Inflammatory macrophage (primary cell): Measurements from ENCODE around the gene LRRC75A.

Experiments used
- DNase-seq, 2 donors: peaks; one replicate each; pipeline ENCODE4 v3.0.0-alpha.2; 2020 to 2022

The LRRC75A gene

GRCh38 chr17:16492613-16493530, 879 bp upstream of the LRRC75A start:
- no peak for DNase-seq

GRCh38 chr17:16491131-16491702, 776 bp downstream of the LRRC75A start:
- DNase-seq, result no peak

- DNase-seq, result no peak
These were observed 2.6 kb downstream of the LRRC75A start for GRCh38 chr17:16489431-16489830.

DNA sequence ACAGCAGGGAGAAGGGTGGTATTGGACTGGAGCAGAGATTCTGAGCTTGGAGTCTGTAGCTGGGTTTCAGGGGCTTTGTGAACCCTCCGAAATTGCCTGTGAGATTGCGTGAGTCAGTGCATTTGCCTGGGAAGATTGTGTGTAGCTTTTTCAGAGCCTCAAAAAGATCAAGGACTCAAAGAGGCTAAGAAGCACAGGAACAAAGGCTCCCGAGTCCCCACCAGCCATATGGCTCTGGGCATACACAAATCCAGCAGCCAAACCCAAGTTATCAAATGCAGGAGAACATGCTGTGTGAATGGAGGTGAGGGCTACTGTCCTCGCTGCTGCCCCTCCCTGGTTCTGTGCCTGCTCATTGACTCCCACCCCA, 3.0 kb downstream of the LRRC75A start:
- DNase-seq, result no peak

GRCh38 chr17:16488186-16488967, 3.6 kb downstream of the LRRC75A start:
- DNase-seq, result no peak

GRCh38 chr17:16486373-16487250, 5.4 kb downstream of the LRRC75A start:
- DNase-seq, result no peak

DNA sequence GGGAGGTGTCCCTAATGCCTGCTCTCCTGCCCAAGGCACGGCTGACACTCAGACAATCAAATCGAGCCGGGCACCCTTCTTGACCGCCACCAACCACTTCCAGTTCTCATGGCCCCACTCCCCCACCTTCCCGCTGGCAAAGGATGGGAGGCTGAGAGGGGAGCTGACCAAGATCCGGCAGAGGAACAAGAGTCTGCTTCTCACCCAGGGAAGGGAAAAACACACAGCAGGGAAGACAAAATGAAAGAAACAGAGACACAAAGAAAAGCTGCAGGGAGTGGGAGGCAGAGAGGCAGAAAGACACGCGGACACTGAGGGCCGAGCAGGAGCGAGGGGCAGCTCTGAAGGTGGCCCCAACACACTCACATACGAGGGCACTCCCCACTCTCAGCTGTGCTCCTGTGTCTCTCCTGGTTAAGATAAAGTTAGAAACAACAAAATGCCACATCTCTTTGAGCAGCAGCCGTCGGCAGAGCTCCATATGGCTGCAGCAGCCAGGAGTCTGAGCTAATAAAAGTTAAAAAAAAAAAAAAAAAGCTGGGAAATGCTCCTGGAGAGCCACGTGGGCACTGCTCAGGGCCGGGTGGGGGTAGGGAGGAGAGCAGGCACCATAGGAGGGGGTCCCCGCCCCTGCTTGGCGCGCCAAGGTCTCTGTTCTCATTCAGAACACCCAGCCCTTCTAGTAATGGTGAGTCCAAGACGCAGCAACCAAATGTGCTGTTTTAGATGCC, 7.4 kb downstream of the LRRC75A start:
- DNase-seq, result no peak

- no peak for DNase-seq
These were observed 8.9 kb downstream of the LRRC75A start for GRCh38 chr17:16483021-16483645.

DNA sequence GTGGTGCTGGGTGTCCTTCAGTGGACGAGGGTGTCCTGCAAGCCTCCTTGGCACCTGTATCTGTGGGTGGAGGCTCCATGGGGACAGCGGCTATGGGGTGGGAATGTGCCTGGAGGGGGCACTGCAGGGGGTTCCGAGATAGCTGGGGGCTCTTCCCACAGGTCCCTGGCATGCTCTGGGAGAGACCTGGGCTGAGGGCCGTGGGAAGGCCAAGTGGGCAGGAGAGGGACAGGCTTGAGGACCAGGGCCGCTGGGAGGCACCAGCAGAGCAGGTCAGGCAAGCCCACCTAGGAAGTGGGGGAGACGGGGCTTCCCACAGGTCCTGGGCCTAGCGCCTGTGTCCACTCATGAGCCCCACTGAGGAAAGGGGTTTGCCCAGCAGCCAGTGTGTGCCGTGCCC, 9.7 kb downstream of the LRRC75A start:
- DNase-seq, result no peak

- no peak for DNase-seq
These were observed 11.0 kb downstream of the LRRC75A start for GRCh38 chr17:16480995-16481394.

- DNase-seq, result no peak
These were observed 12.7 kb downstream of the LRRC75A start for GRCh38 chr17:16479264-16479663.

DNA sequence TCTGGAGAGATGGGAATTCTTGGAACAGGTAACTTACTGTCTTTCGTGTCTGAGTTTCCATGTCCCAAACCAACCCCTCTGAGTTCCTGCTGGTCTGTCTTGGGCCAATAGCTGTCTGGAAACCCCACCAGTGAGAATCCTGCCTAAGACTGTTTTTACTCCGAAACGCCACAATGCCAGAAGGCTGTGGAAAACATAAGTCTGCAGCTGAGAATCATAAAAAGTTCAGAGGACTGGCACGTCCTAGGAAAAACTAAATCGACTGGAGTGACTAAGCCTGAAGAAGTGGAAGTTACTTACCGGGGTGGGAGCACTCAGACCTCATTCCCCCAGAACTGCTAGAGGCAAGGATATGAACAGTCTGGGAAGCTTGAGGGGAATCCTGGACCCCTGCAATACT, 13.3 kb downstream of the LRRC75A start:
- no peak for DNase-seq

DNA sequence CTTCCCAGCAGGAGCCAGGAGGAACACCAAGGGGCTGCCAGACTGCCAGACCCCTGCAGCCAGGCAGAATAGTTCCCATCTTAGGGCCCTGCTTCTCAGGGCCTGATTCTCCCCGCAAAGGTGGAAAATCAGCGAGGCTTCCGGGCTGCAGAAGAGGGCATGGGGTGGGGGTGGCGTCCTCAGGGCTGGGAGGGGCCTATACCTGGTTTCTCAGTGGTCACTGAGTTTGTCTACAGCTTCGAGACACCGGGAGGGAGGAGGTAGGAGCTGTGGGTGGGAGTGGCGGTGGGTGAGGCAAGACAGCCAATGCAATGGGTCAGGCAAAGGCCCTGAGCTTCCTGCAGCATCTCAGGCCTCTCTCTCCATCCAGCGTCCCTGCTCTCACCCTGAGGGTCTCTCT, 14.3 kb downstream of the LRRC75A start:
- DNase-seq, result no peak

- DNase-seq, result no peak
These were observed 14.7 kb downstream of the LRRC75A start for GRCh38 chr17:16477255-16477654.

GRCh38 chr17:16475179-16475704, 16.8 kb downstream of the LRRC75A start:
- DNase-seq, result peak in 1 of 2 donors; percentile 52

DNA sequence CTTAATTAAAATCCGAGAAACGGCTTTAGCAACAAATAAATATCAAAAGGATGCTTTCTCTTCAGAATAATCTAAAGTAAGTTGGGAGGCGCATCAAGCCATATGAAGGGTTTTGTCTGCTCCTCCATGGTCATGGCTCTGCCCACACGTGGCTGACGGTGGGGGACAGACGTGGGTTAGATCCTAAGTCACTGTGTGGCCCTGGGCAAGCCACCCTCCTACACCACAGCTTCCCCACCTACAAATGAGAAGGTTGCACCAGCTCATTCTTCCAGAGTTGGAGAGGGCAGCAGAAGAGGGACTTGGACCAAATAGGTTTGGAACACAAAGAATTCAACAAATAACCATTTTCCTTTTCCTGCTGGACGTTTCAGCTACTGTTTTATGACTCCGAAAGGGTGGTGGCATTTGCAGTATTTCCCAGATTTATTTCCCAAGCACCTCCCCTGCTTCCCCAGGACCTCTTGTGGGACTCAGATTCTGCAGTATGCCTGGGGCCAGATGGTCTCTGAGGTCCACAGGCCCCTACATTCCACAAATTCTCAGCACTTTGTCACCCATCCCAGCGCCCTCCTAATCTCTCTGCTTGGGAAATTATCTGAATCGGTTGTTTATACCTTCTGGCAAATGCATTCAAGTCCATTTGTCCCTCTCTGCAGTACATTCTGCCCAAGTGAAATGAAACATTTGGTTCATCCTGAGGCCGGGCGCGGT, 17.8 kb downstream of the LRRC75A start:
- DNase-seq, result peak in 1 of 2 donors; percentile 20

- no peak for DNase-seq
These were observed 18.7 kb downstream of the LRRC75A start for GRCh38 chr17:16473044-16474011.

GRCh38 chr17:16472539-16472938, 19.5 kb downstream of the LRRC75A start:
- no peak for DNase-seq

DNA sequence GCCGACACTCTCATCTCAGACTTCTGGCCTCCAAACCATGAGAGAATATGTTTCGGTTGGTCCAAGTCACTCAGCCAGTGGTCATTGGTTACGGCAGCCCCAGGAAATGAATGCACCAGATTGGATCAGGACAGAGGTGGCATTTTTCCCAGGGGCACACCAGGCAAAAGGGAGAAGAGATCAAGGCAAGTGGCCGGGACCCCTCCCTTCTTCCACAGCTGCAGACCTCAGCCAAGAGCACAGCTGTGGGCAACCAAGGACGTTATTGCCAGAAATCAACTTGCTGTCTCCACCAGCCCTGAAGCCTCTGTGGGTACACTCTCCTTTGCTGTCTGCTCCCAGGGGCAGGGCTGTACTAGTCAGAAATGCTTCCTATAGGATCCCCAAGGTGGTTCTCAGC, 20.7 kb downstream of the LRRC75A start:
- DNase-seq, result no peak
